Amniotic stem cell (primary cell): ENCODE data around the gene PTBP1.
"Not testable (repeated sequence)": the region's sequence is repeated elsewhere in the genome, so short reads cannot be mapped to it uniquely, and the experiment has no call there.

ENCODE experiments used
- DNase-seq: peaks from one replicate; lab custom pipeline; 2025; lab: John Stamatoyannopoulos, UW

PTBP1 gene

DNA sequence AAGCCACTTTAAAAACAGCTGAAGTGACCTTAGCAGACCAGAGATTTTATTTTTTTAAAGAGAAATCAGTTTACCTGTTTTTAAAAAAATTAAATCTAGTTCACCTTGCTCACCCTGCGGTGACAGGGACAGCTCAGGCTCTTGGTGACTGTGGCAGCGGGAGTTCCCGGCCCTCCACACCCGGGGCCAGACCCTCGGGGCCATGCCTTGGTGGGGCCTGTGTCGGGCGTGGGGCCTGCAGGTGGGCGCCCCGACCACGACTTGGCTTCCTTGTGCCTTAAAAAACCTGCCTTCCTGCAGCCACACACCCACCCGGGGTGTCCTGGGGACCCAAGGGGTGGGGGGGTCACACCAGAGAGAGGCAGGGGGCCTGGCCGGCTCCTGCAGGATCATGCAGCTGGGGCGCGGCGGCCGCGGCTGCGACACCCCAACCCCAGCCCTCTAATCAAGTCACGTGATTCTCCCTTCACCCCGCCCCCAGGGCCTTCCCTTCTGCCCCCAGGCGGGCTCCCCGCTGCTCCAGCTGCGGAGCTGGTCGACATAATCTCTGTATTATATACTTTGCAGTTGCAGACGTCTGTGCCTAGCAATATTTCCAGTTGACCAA is 13.7 kb downstream of the PTBP1 start:
- DNase-seq = no peak

DNA sequence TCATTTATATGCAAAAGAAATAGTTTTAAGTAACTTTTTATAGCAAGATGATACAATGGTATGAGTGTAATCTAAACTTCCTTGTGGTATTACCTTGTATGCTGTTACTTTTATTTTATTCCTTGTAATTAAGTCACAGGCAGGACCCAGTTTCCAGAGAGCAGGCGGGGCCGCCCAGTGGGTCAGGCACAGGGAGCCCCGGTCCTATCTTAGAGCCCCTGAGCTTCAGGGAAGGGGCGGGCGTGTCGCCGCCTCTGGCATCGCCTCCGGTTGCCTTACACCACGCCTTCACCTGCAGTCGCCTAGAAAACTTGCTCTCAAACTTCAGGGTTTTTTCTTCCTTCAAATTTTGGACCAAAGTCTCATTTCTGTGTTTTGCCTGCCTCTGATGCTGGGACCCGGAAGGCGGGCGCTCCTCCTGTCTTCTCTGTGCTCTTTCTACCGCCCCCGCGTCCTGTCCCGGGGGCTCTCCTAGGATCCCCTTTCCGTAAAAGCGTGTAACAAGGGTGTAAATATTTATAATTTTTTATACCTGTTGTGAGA is 14.3 kb downstream of the PTBP1 start:
- DNase-seq = no peak

DNA sequence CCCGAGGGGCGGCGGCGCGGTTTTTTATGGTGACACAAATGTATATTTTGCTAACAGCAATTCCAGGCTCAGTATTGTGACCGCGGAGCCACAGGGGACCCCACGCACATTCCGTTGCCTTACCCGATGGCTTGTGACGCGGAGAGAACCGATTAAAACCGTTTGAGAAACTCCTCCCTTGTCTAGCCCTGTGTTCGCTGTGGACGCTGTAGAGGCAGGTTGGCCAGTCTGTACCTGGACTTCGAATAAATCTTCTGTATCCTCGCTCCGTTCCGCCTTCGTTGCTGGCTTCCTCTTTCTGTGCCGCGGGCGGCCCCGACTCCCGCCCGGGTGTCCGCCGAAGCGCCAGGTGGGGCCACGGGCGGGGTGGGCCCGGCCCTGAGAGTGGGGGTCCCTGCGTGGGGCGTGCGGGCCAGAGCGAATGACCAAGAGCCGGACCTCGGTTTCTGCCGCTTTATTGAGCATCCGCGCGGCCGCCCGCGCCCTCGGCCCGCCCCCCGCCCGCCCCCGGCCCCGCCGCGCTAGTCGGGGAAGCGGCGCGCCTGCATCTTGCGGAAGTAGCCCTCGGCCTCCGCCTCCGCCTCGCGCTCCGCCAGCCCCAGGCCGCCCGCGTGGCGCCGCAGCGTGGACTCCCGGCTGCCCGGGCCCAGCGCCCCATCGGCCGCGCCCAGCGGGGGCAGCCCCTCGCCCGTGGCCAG is 14.9 kb downstream of the PTBP1 start:
- no peak for DNase-seq

DNA sequence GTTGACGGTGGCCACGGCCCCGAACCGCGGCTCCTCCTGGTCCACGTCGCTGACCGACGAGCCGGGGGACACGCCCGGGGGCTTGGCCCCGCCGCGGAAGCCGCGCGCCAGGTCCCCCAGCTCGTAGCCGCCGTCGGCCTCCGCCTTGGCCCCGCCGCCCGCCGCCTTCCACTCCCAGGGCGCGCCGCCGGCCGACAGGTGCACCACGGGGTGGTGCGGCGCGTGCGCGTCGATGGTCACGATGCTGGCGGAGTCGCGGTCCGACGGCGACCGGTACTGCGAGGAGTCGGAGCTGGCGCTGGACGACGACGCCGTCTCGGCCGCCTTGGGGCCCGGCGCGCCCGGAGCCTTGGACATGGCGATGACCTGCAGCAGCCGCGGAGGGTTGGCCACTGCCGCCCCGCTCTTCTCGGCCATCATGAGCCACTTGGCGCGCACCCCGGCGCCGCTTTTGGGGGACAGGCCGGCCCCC is 15.5 kb downstream of the PTBP1 start:
- DNase-seq = no peak

DNA sequence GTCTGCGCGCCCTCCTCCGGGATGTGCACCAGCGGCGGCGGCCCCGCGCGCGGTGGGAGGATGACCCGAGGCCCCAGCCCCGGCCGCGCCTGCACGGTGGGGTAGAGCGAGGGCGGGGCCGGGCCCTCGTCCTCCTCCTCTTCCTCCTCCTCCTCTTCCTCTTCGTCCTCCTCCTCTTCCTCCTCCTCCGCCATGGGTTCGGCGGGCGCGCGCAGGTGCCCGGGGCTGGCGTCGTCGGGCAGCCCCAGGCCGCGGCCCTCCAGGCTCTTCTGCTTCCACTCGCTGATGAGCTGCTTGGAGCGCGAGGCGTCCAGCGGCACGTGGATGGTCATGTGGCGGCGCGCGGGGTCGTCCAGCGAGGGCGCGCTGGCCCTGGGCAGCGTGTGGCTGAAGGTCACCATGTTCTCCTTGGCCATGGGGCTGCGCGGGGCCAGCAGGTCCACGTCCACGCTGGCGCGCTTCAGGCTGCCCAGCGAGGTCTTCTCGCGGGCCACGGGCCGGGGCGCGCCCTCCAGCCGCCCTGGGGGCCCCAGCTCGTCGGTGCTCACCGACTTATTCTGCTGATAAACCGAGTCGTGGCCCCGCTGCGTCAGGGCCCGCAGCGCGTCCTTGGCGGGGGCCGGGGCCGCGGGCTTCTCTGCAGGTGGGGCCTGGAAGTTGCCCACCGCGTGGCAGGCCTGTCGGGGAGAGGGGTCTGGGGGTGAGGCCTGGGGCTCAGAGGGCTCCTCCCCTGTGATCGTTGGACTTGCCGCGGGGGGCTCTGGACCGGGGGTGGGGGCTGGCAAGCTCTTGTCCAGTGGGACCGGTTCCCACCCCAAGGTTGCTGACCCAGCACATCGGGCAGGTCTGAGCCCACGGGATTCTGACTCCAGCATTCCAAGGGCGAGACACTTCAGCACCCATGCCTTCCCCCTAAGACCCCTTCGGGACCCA is 16.2 kb downstream of the PTBP1 start:
- DNase-seq = no peak

DNA sequence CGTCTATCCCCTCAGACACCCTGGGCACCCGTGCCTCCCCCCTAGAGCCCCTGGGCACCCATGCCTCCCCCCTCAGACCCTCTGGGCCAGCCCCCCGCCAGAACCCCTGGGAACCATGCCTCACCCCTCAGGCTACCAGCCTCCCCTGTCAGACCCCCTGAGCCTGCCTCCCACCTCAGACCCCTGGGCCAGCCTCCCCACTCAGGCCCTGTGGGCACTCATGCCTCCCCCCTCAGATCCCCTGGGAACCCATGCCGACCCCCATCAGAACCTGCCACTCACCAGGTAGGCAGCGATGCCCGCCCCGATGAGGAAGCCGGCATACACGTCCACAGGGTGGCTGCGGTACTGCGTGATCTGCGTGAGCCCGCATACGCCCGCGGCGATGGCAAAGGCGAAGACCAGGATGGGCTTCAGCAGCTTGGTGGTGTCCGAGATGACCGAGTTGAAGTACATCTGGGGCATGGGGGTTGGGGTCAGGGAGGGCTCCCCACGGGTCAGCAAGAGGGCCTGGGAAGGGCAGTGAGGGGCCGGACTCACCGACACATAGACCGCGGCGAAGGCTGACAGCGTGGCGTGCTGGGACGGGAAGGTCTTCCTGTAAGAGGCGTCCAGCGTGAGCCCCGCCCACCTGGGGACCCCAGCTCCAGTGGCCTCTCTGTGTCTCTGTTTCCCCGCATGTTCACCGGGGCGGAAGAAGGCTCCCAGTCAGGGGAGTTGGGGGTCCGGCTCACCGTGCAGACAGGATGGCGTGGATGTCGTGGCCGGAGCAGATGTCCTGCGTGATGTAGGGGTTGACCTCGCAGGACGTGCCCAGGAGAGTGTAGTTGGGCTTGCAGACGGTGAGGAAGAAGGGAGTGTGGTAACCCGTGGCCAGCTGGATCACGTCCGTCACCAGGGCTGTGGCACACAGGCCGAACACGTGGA is 17.2 kb downstream of the PTBP1 start:
- DNase-seq = no peak

DNA sequence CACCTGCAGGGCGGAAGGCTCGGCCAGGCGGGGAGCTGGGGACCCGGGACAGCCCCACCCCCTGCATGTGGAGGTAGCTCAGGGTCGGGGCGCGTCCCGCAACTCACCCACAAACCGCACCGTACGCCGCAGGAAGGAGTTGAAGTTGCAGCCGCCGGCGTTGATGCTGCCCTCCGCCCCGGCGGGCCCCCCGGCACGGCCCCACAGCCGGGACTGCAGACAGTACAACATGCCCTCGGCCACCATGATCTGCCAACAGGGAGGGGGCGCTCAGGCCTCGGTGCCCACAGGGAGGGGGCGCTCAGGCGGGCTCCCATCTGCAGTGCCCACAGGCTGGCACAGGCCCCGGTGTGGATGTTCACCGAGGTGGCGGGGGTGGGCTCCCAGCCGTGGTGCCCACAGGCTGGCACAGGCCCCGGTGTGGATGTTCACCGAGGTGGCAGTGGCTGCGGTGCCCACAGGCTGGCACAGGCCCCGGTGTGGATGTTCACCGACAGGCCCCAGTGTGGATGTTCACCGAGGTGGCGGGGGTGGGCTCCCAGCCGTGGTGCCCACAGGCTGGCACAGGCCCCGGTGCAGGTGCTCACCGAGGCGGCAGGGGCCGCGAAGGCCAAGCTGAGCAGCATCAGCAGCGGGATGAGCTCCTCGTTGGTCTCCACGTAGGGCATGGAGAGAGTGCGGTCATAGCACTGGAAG is 18.0 kb downstream of the PTBP1 start:
- no peak for DNase-seq

DNA sequence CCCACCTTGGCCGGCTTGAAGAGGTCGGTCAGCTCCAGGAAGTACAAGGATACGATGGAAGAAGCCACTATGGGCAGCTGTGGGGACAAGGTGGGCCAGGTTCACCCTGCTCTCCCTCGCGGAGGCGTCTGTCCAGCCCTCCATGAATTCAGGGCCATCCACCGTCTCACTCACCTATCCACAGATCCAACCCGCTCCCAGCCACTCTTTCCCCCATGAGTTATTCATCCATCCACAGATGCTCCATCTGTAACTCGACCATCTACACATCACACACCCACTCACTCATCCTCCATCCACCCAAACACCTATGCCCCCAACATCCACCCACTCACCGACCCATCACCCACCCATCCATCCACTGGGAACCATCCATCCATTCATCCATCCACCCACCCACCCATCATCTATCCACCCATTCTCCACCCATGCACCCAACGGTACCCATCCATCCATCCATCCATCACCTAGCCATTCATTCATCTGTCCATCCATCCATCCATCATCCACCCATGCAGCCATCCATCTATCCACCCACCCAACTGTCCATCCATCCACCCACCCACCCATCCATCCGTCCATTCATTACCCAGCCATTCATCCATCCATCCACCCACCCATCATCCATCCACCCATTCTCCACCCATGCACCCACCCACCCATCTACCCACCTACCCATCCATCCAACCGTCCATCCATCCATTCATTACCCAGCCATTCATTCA is 18.7 kb downstream of the PTBP1 start:
- DNase-seq = no peak

DNA sequence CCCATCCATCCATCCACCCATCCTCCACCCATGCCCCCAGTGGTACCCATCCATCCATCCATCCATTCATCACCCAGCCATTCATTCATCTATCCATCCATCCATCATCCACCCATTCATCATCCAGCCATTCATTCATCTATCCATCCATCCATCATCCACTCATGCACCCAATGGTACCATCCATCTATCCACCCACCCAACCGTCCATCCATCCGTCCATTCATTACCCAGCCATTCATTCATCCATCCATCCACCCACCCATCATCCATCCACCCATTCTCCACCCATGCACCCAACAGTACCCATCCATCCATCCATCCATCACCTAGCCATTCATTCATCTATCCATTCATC is 19.2 kb downstream of the PTBP1 start:
- no peak for DNase-seq

DNA sequence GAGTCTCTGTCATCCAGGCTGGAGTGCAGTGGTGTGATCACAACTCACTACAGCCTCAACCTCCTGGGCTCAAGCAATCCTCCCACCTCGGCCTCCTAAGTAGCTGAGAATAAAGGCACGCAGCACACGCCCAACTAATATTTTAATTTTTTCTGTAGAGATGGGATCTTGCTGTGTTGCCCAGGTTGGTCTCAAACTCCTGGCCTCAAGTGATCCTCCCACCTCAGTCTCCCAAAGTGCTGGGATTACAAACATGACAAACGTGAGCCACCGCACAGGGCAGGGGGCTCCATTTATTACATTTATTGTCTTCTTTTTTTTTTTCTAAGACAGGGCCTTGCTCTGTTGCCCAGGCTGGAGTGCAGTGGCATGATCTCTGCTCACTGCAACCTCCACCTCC is 23.0 kb downstream of the PTBP1 start:
- DNase-seq = not testable (repeated sequence)

DNA sequence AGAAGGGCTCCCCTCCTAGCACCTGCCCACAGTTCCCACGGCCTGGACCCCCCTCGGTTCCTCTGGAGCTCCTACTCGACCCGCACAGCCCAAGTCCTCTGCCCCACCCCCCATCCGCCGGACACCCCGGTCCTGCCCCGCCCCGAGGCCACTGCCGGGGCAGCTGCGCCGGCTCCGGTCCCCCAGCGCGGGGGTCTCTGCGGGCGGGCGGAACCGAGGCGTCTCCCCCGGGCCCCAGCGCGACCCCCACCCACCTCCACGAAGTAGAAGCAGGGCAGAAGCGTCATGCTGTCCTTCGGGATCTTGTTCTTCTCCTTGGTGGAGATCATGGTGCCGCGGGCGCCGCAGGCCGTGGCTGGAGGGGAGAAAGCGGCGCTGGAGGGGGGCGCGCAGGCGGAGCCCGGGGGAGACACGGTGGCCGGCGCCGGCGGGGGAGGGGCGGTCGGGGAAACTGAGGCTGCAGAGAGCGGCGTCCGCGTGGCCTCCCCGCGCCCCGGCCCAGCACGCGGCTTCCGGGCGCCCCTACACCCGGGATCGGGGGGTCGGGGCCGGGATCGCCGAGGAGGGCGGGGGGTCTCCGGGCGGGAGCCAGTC is 24.1 kb downstream of the PTBP1 start:
- DNase-seq = no peak

DNA sequence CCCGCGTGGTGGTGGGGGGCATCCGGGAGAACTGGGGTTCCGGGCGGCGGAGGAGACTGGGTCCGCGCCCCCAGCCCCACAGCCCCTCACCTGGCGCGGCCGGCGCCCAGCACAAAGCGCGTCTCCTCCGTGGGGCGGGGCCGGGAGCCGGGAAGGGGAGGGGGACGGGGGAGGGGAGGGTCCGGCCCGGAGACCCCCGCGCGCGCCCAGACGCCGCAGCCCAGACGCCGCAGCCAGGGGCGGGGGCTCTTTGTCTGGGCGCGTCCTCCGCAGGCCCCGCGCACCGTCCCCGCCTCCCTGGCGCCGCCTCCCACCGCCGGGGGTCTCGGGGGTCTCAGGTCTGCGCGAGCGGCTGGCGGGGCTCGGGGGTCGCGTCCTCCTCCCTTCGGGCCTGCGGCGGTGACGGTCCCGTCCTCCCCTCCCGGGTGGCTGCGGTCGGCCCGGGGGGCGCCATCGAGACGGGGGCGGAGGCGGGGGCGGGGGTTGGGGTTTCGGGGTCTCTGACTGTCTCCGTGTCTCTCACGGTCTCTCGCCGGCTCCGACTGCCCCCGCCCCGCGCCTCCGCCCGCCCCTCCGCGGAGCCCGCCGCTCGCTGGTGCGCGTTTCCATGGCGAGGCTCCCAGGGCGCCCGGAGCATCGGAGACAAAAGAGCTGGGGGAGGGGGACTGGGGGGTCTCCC is 24.7 kb downstream of the PTBP1 start, which contains the start of gene PLPPR3:
Gene PLPPR3, minus strand, starts transcription at position 131 of the 679 bp plus-strand sequence. CDS start 396 bp downstream, outside the sequence.
- DNase-seq = no peak

DNA sequence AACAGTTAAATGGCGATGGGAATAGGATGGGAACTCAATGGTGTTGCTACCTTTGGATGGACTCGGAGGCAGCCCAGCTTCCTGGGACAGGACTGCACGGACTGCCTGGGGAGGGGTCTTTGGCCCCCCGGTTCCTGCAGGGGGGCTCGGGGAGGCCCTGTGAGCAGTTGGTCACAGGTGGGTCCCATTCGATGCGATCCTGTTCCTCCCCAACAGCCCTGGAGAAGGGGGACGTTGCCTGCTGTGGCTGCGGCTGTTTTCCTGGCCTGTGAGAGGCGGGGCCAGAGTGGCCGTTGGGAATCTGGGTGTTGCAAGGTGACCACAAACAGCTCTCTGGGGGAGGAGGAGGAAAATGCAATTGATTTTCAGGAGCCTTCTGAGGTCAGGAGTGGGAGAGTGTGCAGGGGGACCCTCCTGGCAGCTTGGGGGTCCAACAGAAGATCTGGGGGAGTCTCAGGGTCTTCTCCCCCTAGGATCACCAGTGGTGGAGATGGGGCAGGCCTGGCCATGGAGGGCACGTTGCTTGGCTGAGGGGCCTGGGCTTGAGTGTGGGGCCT is 26.4 kb downstream of the PTBP1 start:
- DNase-seq = no peak

DNA sequence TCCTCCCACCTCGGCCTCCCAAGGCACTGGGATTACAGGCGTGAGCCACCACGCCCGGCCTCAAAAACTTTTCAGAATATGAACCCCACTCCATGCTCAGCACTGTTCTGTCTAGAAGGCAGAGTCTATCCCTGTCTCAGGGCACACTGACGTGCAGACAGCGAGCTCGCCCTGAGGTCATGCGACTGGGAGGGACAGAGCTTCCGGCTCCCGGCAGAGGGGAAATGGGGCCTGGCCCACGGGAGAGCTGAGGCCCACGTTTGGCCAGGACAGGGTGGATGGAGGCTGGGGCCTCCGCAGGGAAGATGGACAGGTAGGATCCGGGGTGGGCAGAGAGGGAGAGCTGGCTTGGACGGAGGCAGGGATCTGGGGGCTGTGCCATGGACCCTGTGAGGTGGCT is 27.6 kb downstream of the PTBP1 start:
- no peak for DNase-seq

DNA sequence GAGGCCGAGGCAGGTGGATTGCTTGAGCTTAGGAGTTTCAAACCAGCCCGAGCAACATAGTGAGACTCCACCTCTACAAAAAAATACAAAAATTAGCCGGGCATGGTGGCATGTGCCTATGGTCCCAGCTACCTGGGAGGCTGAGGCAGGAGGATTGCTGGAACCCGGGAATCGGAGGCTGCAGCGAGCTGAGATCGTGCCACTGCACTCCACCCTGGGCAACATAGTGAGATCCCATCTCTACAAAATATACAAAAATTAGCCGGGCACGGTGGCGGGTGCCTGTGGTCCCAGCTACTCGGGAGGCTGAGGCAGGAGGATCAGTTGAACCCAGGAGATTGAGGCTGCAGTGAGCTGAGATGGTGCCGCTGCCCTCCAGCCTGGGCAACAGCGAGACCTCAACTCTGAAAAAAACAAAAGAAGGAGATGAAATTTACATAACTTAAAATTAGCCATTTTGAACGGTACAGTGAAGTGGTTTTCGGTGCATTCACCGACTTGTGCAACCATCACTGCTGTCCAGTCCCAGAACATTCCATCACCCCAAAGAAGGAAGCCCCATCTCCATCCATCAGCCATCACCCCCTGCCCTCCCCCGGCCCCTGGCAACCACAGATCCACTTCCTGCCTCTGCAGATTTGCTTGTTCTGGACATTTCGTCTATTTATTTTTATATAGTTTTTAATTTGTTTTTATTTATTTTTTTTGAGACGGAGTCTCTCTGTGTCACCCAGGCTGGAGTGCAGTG is 28.8 kb downstream of the PTBP1 start:
- no peak for DNase-seq

DNA sequence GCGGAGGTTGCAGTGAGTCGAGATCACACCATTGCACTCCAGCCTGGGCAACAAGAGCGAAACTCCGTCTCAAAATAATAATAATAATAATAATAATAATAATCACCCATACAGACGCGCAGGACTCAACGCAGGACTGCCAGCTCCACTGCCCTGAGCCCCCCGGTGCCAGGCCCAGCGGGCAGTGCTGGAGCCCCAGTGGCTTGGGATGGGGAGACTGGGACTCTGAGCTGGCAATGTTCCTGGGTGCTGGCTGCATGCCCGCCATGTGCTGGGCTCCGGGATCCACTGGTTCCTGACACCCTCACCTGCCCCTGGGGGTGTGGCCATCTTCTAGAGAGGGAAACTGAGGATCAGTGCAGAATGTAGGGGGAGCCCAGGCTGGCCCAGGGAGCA is 30.1 kb downstream of the PTBP1 start:
- DNase-seq = no peak

DNA sequence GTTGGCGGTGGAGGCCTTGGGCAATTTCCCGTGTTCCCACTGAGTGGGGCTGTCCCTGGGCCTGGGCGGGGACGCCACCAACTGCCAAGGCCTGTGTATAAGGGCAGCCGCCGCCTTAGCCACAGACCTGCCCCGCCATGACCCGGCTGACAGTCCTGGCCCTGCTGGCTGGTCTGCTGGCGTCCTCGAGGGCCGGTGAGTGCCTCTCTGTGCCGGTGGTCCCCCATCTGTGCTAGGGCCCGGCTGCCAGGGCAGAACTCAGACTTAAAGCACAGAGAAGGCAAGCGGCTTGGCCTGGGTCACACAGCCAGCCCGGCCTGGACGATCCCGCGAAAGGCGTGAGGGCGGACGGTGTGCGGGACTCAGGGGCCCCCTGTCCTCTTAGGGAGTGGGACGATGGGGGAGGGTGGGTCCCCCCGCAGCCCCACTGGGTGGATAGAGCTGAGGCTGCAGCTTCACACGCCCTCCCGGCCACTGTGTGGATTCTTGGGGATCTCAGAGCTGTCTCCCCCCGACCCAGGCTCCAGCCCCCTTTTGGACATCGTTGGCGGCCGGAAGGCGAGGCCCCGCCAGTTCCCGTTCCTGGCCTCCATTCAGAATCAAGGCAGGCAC is 30.6 kb downstream of the PTBP1 start, which contains the start of gene AZU1:
Gene AZU1, plus strand, starts transcription at position 128 of the 612 bp plus-strand sequence. Its CDS starts 10 bp downstream, at position 138.
- no peak for DNase-seq
